Peyer's patch (tissue), 4 donors: ENCODE measurements around the gene NOA1.
"Not testable (repeated sequence)": the region's sequence is repeated elsewhere in the genome, so short reads cannot be mapped to it uniquely, and the experiment has no call there.

Experiments used
- CTCF ChIP-seq, 6 experiments: fragments of 450-650 bp in 4 of 6; fragments of 200-600 bp in 2 of 6; sonication (generic) in 1 of 6; IDR thresholded peaks; one replicate each; pipeline ENCODE4 v1.5.1; 2017 to 2019; ENCODE audit warnings: antibody characterized with exemption in 6 of 6, mild to moderate bottlenecking in 3 of 6, moderate library complexity in 1 of 6
- POLR2A ChIP-seq, 2 donors: fragments of 450-650 bp; IDR thresholded peaks; one replicate each; pipeline ENCODE4 v1.5.1; 2017; ENCODE audit warnings: antibody characterized with exemption in 2 of 2, mild to moderate bottlenecking in 2 of 2, moderate library complexity in 2 of 2

- TF ChIP-seq POLR2A, CTCF (IDR thresholded peaks at IDR 0.05): not testable (repeated sequence)
Observed at GRCh38 chr4:56939826-56940225, 37.6 kb downstream of the NOA1 start.
